GM12865 (cell line): Measurements from ENCODE around the gene PROCR.

Source experiments
- DNase-seq: peaks from one replicate; pipeline ENCODE4 v3.0.0; 2010; ENCODE audit warnings: low read depth
- H3K4me3 ChIP-seq: 2 replicates; pipeline ENCODE4 v1.5.1; 2011; ENCODE audit warnings: mild to moderate bottlenecking, low read depth, low read length, control low read depth
- CTCF ChIP-seq: IDR thresholded peaks from 2 replicates; pipeline ENCODE4 v1.5.1; 2011; ENCODE audit warnings: low read length, control low read depth, low read depth, inconsistent platforms; ENCODE audit not compliant: insufficient read depth; ENCODE audit errors: missing control alignments

PROCR gene

GRCh38 chr20:35225319-35226125 is 53.6 kb downstream of the PROCR start:
- TF ChIP-seq CTCF = no peak
- no peak for DNase-seq
- no peak overlapping the region for H3K4me3 ChIP-seq

- no peak for DNase-seq
- H3K4me3 ChIP-seq = no peak within 1 kb of the TSS
- TF ChIP-seq CTCF = no peak
These were observed 54.4 kb downstream of the PROCR start, which contains the start of gene MMP24 for GRCh38 chr20:35226126-35226883. TSS of gene MMP24 (plus strand) at chr20:35226690. CDS start at chr20:35226739, 49 bp downstream.
